SK-MEL-5 (cell line): ENCODE data around the gene REV3L. TPM values are rescaled to one million over a fixed set of nuclear protein-coding genes. Genes with fewer than 3 reads are reported as not detected.
"Not testable (repeated sequence)": the region's sequence is repeated elsewhere in the genome, so short reads cannot be mapped to it uniquely, and the experiment has no call there.

Experiments
- DNase-seq: peaks from one replicate; pipeline ENCODE4 v3.0.0-alpha.2; 2016; ENCODE audit warnings: low read depth, low spot score
- in situ Hi-C: cut with HindIII; loops from 2 replicates; pipeline ENCODE4 v1.10.0; 2016; ENCODE audit warnings: low sequenced_read_pairs, high pct_unique_total_duplicates, low pct_unique_long_range_greater_than_20kb
- total RNA-seq: library from RNA; depleted of rRNA; stranded (reverse); fragments of >200 nt; shearing (Covaris generic); gene quantifications from 2 replicates; pipeline ENCODE4 v1.2.3, GENCODE V29; 2014; rRNA removed

Gene REV3L
- total RNA-seq, 1 experiment from 2014 or later: 41.2 TPM

DNA sequence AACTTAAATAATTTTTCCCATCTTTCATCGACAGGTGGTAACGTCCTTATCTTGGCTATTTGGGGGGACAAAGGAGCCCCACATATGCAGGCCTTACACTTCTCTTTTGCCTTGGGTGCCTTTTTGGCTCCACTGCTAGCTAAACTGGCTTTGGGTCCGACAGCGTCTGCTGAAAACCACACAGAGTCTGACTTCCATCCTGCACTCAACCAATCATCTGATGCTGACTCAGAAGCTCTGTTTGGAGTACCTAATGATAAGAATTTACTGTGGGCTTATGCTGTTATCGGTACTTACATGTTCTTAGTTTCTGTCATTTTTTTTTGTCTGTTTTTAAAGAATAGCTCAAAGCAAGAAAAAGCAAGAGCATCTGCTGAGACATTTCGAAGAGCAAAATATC lies 217.2 kb downstream of the REV3L start:
- in situ Hi-C loops: no loop called here
- DNase-seq: no peak

GRCh38 chr6:111263837-111264236 lies 219.2 kb downstream of the REV3L start:
- in situ Hi-C loops: no loop called here

GRCh38 chr6:111260570-111261298 lies 222.3 kb downstream of the REV3L start:
- in situ Hi-C loops: no loop called here
- peak; percentile 11 for DNase-seq

More at GRCh38 chr6:111263837-111264236, 219.2 kb downstream of the REV3L start:
- DNase-seq: no peak

GRCh38 chr6:111259089-111259831 lies 223.8 kb downstream of the REV3L start:
- DNase-seq: peak; percentile 99
- in situ Hi-C loops: no loop called here

DNA sequence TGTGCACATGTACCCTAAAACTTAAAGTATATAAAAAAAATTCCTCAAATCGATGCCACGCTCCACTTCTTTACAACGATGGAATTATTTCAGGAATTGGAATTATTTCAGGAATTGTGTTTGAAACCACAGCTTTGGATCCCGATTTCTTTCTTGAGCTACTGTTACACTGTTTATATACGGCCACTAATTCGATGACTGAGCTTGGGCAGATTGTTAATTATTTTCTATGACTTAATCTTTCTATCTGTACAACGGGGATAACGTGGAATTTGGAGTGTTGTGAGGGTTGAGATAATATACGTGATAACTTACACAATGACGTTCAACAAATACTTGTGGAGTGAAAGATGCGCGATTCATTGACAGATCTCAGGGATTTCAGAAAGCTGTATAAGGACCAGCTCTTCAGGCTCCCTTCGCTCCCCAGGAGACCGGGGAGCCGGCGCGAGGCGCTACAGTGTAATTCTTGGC lies 224.4 kb downstream of the REV3L start:
- no peak for DNase-seq
- in situ Hi-C loops: no loop called here

GRCh38 chr6:111258010-111258409 lies 225.0 kb downstream of the REV3L start:
- DNase-seq: no peak
- in situ Hi-C loops: no loop called here

DNA sequence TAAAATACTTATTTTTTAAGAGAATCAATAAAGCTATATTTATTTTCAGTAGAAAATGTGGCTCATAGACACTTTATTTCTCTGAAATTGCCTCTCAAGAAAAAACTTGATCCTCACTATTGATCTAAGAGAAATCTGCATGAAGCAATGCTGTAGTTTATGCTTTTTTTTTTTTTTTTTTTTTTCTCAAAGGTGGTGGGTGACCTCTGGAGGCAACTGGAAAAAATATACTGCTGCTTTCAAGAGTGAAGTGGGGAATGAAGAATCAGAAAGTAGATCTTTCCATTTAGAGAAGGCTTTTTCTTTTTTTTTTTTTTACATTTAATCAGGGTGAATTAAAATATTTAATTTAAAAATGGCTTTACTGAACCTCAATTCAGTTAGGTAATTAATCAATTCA lies 226.4 kb downstream of the REV3L start:
- in situ Hi-C loops: no loop called here
- peak; percentile 34 for DNase-seq

- DNase-seq, in situ Hi-C loops: not testable (repeated sequence)
These were observed 227.2 kb downstream of the REV3L start for GRCh38 chr6:111255838-111256237.

GRCh38 chr6:111254779-111255166 lies 228.2 kb downstream of the REV3L start:
- in situ Hi-C loops: no loop called here
- DNase-seq: no peak

DNA sequence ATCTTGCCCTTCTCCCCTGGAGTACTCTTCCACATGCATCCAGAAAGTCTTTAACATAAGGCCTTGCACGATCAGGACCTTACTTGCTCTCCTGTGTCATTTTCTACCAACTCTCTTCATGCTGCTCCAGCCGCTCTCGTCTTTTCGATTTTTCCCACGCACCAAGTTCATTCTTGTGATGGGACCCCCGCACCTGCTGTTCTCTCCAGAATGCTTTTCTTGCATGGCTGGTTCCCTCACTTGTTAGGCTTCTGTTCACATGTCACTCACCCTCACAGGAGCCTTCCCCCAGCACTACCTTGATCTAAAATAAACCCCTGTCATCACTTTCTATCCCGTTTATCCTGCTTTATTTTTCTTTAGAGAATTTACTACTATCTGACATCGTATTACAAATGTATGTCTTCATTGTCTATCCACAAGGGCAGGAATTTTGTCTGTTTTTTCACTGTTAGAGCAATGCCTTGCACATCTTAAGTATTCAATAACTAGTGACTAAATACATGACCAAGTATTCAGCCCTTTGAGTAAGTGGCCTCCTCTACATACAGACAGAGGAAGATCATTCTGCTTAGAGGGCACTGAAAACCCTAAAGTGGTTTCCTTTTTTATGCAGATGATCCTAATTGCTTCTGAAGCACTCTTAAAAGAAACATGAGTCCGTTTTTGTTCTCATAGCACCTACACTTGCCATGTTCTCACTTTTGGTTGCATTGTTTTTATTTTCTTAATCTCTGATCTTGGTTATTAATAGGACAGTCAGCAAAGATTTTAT lies 228.8 kb downstream of the REV3L start:
- in situ Hi-C loops: no loop called here

GRCh38 chr6:111252726-111253125 lies 230.3 kb downstream of the REV3L start:
- in situ Hi-C loops: no loop called here
- no peak for DNase-seq

More for the DNA sequence above, 228.8 kb downstream of the REV3L start:
- DNase-seq: no peak

- in situ Hi-C loops: no loop called here
- DNase-seq: no peak
These were observed 232.1 kb downstream of the REV3L start for GRCh38 chr6:111250791-111251354.

Other genes with a start within 250 kb of the REV3L start
- gene TRAF3IP2, start 122.7 kb upstream of the REV3L start, total RNA-seq: 74.4 and 87.3 TPM in 2 replicates